Activated CD4-positive, alpha-beta T cell treated with anti-CD3 and anti-CD28 coated beads, Interleukin-2, amount 50 U/mL, for 48 hours (primary cell): ENCODE data around the gene TRIM42.

ENCODE experiments used
- DNase-seq, 2 experiments: peaks; one replicate each; pipeline ENCODE4 v3.0.0-alpha.2; 2020

The TRIM42 gene

GRCh38 chr3:140677764-140678163 lies at the start of gene TRIM42:
TSS of gene TRIM42 (plus strand) at chr3:140678064. CDS start at chr3:140678230, 166 bp downstream.
- DNase-seq: no peak

GRCh38 chr3:140628606-140629005 lies 49.3 kb upstream of the TRIM42 start:
- DNase-seq: no peak

- DNase-seq: no peak
Observed at GRCh38 chr3:140629357-140630137, 48.3 kb upstream of the TRIM42 start.

GRCh38 chr3:140630366-140630765 lies 47.5 kb upstream of the TRIM42 start:
- DNase-seq: no peak

- DNase-seq: no peak
Observed at GRCh38 chr3:140630866-140631265, 47.0 kb upstream of the TRIM42 start.

- DNase-seq: no peak
Observed at GRCh38 chr3:140635276-140635675, 42.6 kb upstream of the TRIM42 start.

GRCh38 chr3:140636406-140637138 lies 41.3 kb upstream of the TRIM42 start:
- DNase-seq: no peak

GRCh38 chr3:140651287-140651686 lies 26.6 kb upstream of the TRIM42 start:
- no peak for DNase-seq

GRCh38 chr3:140655678-140656077 lies 22.2 kb upstream of the TRIM42 start:
- no peak for DNase-seq

- DNase-seq: no peak
Observed at GRCh38 chr3:140664111-140664510, 13.8 kb upstream of the TRIM42 start.

- no peak for DNase-seq
Observed at GRCh38 chr3:140682586-140682985, 4.7 kb downstream of the TRIM42 start.

- no peak for DNase-seq
Observed at GRCh38 chr3:140686128-140686527, 8.3 kb downstream of the TRIM42 start.

- no peak for DNase-seq
Observed at GRCh38 chr3:140686948-140687347, 9.1 kb downstream of the TRIM42 start.

GRCh38 chr3:140695361-140696061 lies 17.6 kb downstream of the TRIM42 start:
- DNase-seq: no peak

GRCh38 chr3:140699516-140700231 lies 21.8 kb downstream of the TRIM42 start:
- no peak for DNase-seq

GRCh38 chr3:140702281-140702680 lies 24.4 kb downstream of the TRIM42 start:
- no peak for DNase-seq

GRCh38 chr3:140703496-140703895 lies 25.6 kb downstream of the TRIM42 start:
- DNase-seq: no peak

GRCh38 chr3:140704733-140705132 lies 26.9 kb downstream of the TRIM42 start:
- no peak for DNase-seq

GRCh38 chr3:140705954-140706353 lies 28.1 kb downstream of the TRIM42 start:
- DNase-seq: no peak

- no peak for DNase-seq
Observed at GRCh38 chr3:140706360-140706759, 28.5 kb downstream of the TRIM42 start.

GRCh38 chr3:140708815-140709214 lies 31.0 kb downstream of the TRIM42 start:
- DNase-seq: no peak

- no peak for DNase-seq
Observed at GRCh38 chr3:140709751-140710150, 31.9 kb downstream of the TRIM42 start.
